ENCODE measurements around the gene LRRC47.

DNA sequence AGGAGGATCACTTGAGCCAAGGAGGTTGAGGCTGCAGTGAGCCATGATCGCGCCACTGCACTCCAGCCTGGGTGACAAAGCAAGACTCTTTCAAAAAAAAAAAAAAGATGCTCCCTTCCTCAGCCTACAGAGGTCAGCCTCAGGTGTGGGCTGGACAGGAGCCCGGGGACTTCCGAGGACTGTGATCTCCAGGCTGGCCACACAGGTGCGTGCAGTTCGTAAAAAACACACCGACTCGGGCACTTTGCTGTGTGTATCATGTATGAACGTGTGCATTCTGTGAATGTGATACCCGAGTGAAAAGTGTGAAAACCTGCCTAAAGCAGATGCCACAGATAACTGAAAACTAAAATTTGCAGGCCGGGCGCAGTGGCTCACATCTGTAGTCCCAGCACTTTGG, 52.5 kb downstream of the LRRC47 start:
- TF ChIP-seq, protein P1, sequence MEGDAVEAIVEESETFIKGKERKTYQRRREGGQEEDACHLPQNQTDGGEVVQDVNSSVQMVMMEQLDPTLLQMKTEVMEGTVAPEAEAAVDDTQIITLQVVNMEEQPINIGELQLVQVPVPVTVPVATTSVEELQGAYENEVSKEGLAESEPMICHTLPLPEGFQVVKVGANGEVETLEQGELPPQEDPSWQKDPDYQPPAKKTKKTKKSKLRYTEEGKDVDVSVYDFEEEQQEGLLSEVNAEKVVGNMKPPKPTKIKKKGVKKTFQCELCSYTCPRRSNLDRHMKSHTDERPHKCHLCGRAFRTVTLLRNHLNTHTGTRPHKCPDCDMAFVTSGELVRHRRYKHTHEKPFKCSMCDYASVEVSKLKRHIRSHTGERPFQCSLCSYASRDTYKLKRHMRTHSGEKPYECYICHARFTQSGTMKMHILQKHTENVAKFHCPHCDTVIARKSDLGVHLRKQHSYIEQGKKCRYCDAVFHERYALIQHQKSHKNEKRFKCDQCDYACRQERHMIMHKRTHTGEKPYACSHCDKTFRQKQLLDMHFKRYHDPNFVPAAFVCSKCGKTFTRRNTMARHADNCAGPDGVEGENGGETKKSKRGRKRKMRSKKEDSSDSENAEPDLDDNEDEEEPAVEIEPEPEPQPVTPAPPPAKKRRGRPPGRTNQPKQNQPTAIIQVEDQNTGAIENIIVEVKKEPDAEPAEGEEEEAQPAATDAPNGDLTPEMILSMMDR (IDR thresholded peaks at IDR 0.05; ENCODE audit: low read length) = no peak
- TF ChIP-seq EZH2 (IDR thresholded peaks at IDR 0.05; ENCODE audit: borderline replicate concordance, low read length) = no peak

Measured in OCI-LY1 (cell line).